K562 (cell line): Measurements from ENCODE around the gene LRRC8E. TPM values are rescaled to one million over a fixed set of nuclear protein-coding genes. Genes with fewer than 3 reads are reported as not detected.
A peak's percentile ranks its signal among the peaks of the same experiment; 100 is the strongest.

Experiments used
- AFF4 ChIP-seq: sonication (generic); formaldehyde crosslinking; IDR thresholded peaks from 2 replicates; pipeline ENCODE4 v1.8.0; 2023; ENCODE audit warnings: mild to moderate bottlenecking, missing genetic modification reagents
- BRD9 ChIP-seq: fragments of 450-650 bp; IDR thresholded peaks from 2 replicates; pipeline ENCODE4 v1.6.1; 2018; ENCODE audit warnings: low read depth; ENCODE audit not compliant: partially characterized antibody
- DMBX1 ChIP-seq: fragments of 250-450 bp; sonication (Bioruptor Pico); IDR thresholded peaks from 2 replicates; pipeline ENCODE4 v1.8.0; 2022; ENCODE audit warnings: inconsistent platforms, mild to moderate bottlenecking, moderate library complexity, borderline replicate concordance
- ELK1 ChIP-seq: sonication (generic); formaldehyde crosslinking; IDR thresholded peaks from 2 replicates; pipeline ENCODE4 v1.8.1; 2022; ENCODE audit warnings: missing genetic modification reagents
- KLF16 ChIP-seq: IDR thresholded peaks from 2 replicates; pipeline ENCODE4 v1.6.1; 2016; ENCODE audit warnings: antibody characterized with exemption
- MAFK ChIP-seq: IDR thresholded peaks from 2 replicates; pipeline ENCODE4 v1.6.1; 2011; ENCODE audit warnings: low read length, improper control_type of control experiment
- NR0B1 ChIP-seq: fragments of 450-650 bp; IDR thresholded peaks from one replicate; pipeline ENCODE4 v1.6.1; 2018; ENCODE audit warnings: mild to moderate bottlenecking, moderate library complexity; ENCODE audit not compliant: partially characterized antibody
- RB1 ChIP-seq: fragments of 450-650 bp; IDR thresholded peaks from 2 replicates; pipeline ENCODE4 v1.6.1; 2017; ENCODE audit warnings: low read depth, mild to moderate bottlenecking
- RBM14 ChIP-seq: fragments of 200-400 bp; formaldehyde crosslinking; IDR thresholded peaks from 2 replicates; pipeline ENCODE4 v1.6.1; 2018; ENCODE audit warnings: low read depth, mild to moderate bottlenecking, low read length, moderate library complexity, borderline replicate concordance; ENCODE audit not compliant: insufficient read depth
- ZBTB26 ChIP-seq: fragments of 450-650 bp; formaldehyde crosslinking; IDR thresholded peaks from 2 replicates; pipeline ENCODE4 v1.4.0; 2022; ENCODE audit warnings: missing genetic modification characterization
- ZNF174 ChIP-seq: fragments of 250-450 bp; sonication (Bioruptor Pico); IDR thresholded peaks from 2 replicates; pipeline ENCODE4 v1.4.0; 2020; ENCODE audit warnings: mild to moderate bottlenecking
- ZNF197 ChIP-seq: fragments of 200-800 bp; sonication (Bioruptor generic); IDR thresholded peaks from 2 replicates; pipeline ENCODE4 v1.6.1; 2016; ENCODE audit warnings: low read depth, missing genetic modification characterization, missing compliant biosample characterization
- ZNF583 ChIP-seq: fragments of 250-450 bp; sonication (Bioruptor Pico); IDR thresholded peaks from 2 replicates; pipeline ENCODE4 v1.4.0; 2020
- ZNF589 ChIP-seq: fragments of 200-800 bp; sonication (Bioruptor generic); IDR thresholded peaks from 2 replicates; pipeline ENCODE4 v1.6.1; 2016; ENCODE audit warnings: low read depth, missing genetic modification characterization, missing compliant biosample characterization
- ZNF668 ChIP-seq: fragments of 250-450 bp; sonication (Bioruptor Pico); IDR thresholded peaks from 2 replicates; pipeline ENCODE4 v1.8.0; 2022; ENCODE audit warnings: mild to moderate bottlenecking, inconsistent platforms
- polyA plus RNA-seq, 8 experiments: library from polyadenylated mRNA; depleted of rRNA in 4 of 8; stranded (reverse) in 5 of 8; unstranded in 3 of 8; fragments of >200 nt; fragmentation: Nextera tagmentation in 2 of 8; fragmentation: Illumina TruSeq in 1 of 8; extraction: Ambion mirVana in 2 of 8; extraction: Trizol in 1 of 8; gene quantifications; 2 replicates each; pipeline versions ENCODE4 v1.2.1 to v1.2.3, GENCODE V29; 2011 to 2014; ENCODE audit warnings: inconsistent platforms in 1 of 8, missing spikeins in 1 of 8
- total RNA-seq, 7 experiments: library from RNA; depleted of rRNA in 6 of 7; stranded (reverse); fragments of >200 nt in 6 of 7; fragmentation: Illumina TruSeq in 2 of 7; extraction: Trizol in 2 of 7; gene quantifications; 2 replicates each; pipeline versions ENCODE4 v1.2.1 to v1.2.3, GENCODE V29; 2011 to 2021; ENCODE audit warnings: low replicate concordance in 1 of 7
- TF ChIP-seq, protein P1 (sequence below): fragments of 450-650 bp; formaldehyde crosslinking; IDR thresholded peaks from 2 replicates; pipeline ENCODE4 v1.4.0; 2022; ENCODE audit warnings: missing genetic modification characterization
- TF ChIP-seq, protein P2 (sequence below), 2 experiments: fragments of 250-450 bp in 1 of 2; fragments of 450-650 bp in 1 of 2; sonication (Bioruptor Pico) in 1 of 2; IDR thresholded peaks; 2 replicates each; pipeline versions ENCODE4 v1.6.1 to v1.8.0; 2016 to 2021; ENCODE audit warnings: mild to moderate bottlenecking in 2 of 2, moderate library complexity in 2 of 2, missing compliant biosample characterization in 1 of 2, missing genetic modification characterization in 1 of 2

LRRC8E gene
- total and polyA plus RNA-seq, 9 of the 15 experiments (the other 6 are each of a cell fraction or from before 2014, with no cell fraction given): 0.08 to 5.7 (median 3.5) TPM; not detected in 1

DNA sequence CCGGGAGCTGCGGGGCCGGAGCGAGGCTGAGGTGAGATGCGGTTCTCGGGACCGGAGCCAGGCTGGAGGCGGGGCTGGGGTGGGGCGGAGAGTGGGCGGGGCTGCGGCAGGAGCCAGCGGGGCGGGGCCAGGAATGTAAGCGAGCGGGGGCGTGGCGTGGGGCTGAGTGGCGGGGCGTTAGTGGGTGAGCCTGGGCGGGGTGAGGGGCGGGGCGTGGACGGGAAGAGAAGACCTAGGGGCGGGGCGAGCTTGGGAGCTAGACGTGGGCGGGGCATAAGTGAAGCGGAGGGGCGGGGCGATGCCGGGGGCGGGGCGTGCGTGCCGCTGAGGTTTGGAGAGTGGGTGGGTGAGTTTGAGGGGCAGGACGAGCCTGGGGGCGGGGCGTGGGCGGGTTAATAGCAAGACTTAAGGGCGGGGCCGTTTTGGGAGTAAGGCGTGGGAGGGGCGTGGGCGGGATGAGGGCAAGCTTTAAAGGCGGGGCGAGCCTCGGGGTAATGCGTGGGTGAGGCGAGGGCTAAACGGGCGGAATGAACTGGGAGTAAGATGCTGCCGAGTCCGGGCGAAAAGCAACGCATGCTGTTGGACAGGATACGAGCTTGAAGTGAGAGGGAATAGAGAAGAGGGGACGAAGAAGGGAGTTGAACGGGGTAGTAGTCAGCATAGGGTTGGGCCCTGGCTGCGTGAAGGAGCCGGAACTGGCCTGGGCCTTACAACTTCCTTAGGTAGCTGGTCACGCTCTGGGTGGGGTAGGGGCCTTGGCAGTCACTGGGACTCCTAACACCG, 32.4 kb downstream of the LRRC8E start (continued):
- TF ChIP-seq BRD9: no peak
- no peak for TF ChIP-seq ZNF174 (CRISPR knock-in tag)
- TF ChIP-seq, protein P1, sequence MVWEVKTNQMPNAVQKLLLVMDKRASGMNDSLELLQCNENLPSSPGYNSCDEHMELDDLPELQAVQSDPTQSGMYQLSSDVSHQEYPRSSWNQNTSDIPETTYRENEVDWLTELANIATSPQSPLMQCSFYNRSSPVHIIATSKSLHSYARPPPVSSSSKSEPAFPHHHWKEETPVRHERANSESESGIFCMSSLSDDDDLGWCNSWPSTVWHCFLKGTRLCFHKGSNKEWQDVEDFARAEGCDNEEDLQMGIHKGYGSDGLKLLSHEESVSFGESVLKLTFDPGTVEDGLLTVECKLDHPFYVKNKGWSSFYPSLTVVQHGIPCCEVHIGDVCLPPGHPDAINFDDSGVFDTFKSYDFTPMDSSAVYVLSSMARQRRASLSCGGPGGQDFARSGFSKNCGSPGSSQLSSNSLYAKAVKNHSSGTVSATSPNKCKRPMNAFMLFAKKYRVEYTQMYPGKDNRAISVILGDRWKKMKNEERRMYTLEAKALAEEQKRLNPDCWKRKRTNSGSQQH (CRISPR knock-in tag): peak; percentile 71; the same call in 1 of the 2 replicates
- TF ChIP-seq KLF16: peak; percentile 55; the same call in 1 of the 2 replicates
- TF ChIP-seq ZBTB26: peak; percentile 91; the same call in 1 of the 2 replicates
- no peak for TF ChIP-seq ZNF668 (CRISPR knock-in tag)
- no peak for TF ChIP-seq AFF4
- TF ChIP-seq ELK1 (CRISPR knock-in tag): no peak
- TF ChIP-seq, protein P2, sequence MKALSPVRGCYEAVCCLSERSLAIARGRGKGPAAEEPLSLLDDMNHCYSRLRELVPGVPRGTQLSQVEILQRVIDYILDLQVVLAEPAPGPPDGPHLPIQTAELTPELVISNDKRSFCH (CRISPR knock-in tag; IDR thresholded peaks at IDR 0.05): no peak
- TF ChIP-seq, protein P2 (tag; IDR thresholded peaks at IDR 0.05): no peak
- TF ChIP-seq ZNF589 (CRISPR knock-in tag): no peak
- TF ChIP-seq RBM14: no peak
- no peak for TF ChIP-seq DMBX1
- no peak; the same call in 1 of the 2 replicates for TF ChIP-seq RB1
- no peak for TF ChIP-seq NR0B1
- no peak for TF ChIP-seq MAFK
- no peak for TF ChIP-seq ZNF197 (CRISPR knock-in tag)
- TF ChIP-seq ZNF583: no peak
